GM21737 (cell line): ENCODE data around the gene FAR1.
"Not testable (repeated sequence)": the region's sequence is repeated elsewhere in the genome, so short reads cannot be mapped to it uniquely, and the experiment has no call there.

Experiments used
- ATAC-seq: cut with Tn5 transposase; IDR thresholded peaks from one replicate; pipeline ENCODE4 v1.9.1; 2021; ENCODE audit warnings: mild to moderate bottlenecking, moderate library complexity; ENCODE audit not compliant: unreplicated experiment

The FAR1 gene

GRCh38 chr11:13702071-13702470 lies 33.6 kb downstream of the FAR1 start:
- ATAC-seq = no peak

DNA sequence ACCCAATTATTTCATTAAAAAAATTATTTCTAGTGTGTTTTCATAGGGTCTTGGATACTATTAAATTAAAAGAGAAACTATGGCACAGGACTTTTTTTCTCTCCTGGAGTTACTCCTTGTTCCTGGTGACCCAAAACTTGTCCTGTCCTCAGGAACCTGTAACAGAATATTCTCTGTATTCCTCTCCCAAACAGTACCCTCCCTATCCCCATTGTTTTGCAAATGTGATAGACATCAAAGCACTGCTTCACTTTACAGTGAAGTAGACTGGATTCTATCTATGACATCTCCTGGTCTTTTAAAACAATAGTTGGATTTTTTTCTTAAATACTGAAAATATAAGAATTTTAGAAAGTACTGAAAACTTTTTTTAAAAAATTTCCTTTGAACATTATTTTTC lies 37.2 kb downstream of the FAR1 start:
- no peak for ATAC-seq

DNA sequence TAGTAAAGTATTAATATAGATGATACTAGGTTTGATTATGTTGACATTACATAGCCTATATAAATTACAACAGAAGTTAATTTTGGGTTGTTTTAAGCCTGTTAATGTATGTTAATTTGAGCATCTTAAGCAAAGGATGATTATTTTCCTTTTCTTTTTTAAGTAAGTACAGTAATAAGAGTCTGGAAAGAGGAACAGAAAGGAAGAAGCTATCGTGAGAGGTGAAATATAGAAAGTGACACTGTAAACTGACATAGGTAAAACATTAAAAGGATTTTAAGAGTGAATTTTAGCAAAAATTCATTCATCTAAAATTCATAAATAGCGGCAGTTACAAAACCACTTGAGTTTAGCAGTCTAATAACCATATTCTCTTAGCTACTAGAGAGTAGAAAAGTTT lies 45.5 kb downstream of the FAR1 start:
- ATAC-seq = no peak

- ATAC-seq = no peak
Observed at GRCh38 chr11:13717331-13717730, 48.9 kb downstream of the FAR1 start.

GRCh38 chr11:13718394-13718793 lies 49.9 kb downstream of the FAR1 start:
- no peak for ATAC-seq

DNA sequence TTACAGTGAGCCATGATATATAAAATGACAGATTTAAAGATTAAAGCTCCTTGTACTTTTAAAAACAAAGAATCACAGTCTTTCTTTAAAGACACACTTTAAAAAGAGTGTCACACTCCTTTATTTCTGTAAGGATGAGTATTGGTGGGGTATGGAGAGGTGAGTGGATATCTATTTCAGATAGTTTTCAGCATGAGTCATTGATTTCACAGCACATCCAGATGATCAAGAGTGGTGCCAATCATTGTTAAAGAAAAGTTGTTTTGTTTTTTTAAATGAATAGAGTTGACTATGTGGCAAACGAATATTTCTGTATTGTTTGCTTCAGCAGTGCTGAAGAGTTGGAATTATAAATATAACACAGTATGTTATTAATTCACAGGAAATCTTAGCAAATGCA lies 52.5 kb downstream of the FAR1 start:
- ATAC-seq = no peak

DNA sequence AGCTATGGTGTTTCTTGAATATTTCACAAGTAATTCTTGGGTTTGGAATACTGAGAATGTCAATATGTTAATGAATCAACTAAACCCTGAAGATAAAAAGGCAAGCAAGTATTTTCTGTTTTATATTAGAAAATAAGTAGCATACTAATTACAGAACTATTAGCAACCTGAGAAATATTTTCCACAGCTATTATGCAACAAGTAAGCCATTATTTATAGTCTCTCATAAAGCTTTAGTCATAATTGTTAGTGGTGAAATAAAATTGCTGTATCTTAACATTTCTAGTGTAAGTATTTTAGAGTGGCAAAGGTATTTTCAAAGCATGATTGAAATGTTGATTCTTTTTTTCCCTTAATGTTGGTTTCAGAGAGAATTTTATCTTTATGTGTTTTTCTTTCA lies 53.3 kb downstream of the FAR1 start:
- no peak for ATAC-seq

GRCh38 chr11:13726456-13726855 lies 58.0 kb downstream of the FAR1 start:
- ATAC-seq = no peak

DNA sequence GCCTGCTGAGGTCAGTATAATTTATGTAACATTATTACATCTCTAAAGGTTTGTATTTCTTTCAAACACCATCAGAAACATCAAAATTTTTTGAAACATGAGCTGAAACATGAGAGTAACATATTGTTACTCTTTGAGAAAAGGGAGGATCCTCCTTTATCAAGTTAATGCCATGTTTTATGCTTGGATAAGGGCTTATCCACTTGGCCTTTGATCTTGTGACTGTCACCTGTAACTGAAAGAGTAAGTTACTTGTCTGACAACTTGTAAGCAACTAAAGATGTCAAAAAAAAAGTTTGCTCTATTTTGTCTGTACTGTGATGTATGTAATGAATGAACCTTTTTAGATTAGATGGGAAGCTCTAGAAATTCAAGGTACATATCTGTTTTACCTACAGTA lies 59.6 kb downstream of the FAR1 start:
- ATAC-seq = no peak

DNA sequence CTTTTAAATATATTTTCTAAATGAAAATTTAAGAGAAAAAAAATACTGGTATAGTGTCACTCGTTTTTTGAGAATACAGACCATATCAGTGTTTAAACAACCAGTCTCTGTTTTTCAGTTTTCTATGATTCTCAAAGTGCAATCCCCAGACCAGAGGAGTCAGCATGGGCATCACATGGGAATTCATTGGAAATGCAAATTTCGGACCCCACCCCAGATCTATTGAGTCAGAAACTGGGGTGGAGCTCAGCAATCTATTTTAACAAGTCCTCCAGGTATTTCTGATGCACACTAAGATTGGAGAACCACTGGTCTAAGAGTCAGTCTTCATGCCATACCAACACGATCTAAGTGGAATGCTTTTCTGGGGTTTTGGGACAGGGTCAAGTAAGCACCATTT lies 66.1 kb downstream of the FAR1 start:
- ATAC-seq = no peak

- ATAC-seq = no peak
Observed at GRCh38 chr11:13745165-13745564, 76.7 kb downstream of the FAR1 start.

- not testable (repeated sequence) for ATAC-seq
Observed at GRCh38 chr11:13753316-13753715, 84.8 kb downstream of the FAR1 start.

GRCh38 chr11:13759050-13759449 lies 90.6 kb downstream of the FAR1 start:
- no peak for ATAC-seq

DNA sequence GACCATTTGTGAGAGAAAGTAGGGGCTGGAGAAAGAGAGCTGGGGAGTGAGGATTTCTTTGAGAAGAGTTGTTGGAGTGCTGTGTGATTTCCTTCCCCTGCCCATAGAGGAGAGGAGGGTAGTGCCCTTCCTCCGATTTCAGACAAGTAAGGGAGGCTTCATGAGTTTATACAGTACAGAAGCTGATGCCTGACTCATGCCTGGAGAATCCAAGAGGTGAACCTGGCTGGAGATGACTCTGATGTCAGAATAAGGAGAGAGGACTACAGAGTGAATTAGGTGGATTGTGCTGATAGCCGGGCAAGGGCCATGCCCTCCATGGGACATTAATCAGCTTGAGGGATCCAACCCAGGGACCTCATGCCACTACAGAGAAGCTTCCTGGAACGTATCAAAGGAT lies 91.6 kb downstream of the FAR1 start:
- no peak for ATAC-seq

DNA sequence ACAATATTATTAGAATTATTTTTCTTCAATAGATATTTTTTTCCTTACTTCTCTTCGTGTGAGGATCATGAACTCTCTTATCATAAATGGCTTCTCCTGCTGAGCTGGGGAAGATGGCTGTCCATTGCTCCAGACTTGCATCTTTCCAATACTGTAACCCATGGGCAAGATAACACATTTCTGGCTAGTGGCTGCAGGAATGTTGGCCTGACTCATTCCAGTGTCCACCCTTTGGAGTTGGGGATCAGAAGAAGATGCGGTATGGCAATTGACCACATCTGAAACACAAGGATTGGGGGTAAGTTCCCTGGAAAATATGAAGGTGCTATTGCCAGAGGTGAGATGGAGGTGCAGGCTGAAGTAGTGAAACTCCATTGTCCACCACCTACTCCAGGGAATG lies 92.8 kb downstream of the FAR1 start:
- no peak for ATAC-seq

DNA sequence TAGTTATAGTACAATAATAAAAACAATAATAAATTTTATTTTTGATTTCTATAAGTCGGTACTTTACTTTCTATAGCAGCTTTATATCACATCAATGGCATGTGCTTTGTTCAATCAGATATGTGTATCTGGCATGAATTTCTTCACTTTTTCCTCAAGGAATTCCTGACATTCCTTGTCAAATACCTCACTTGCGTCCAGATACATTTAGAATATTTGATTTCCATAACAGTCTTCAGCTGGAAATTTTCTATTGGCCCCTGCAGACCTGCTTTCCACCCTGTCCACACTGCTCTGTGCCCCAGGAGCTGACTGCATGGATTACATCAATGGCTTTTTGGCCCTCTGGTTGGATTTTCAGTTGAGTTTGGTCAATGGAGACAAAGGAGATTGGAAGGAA lies 93.2 kb downstream of the FAR1 start:
- no peak for ATAC-seq

GRCh38 chr11:13762718-13763117 lies 94.2 kb downstream of the FAR1 start:
- ATAC-seq = no peak

GRCh38 chr11:13763341-13763740 lies 94.9 kb downstream of the FAR1 start:
- no peak for ATAC-seq

GRCh38 chr11:13765886-13766285 lies 97.4 kb downstream of the FAR1 start:
- ATAC-seq = no peak

DNA sequence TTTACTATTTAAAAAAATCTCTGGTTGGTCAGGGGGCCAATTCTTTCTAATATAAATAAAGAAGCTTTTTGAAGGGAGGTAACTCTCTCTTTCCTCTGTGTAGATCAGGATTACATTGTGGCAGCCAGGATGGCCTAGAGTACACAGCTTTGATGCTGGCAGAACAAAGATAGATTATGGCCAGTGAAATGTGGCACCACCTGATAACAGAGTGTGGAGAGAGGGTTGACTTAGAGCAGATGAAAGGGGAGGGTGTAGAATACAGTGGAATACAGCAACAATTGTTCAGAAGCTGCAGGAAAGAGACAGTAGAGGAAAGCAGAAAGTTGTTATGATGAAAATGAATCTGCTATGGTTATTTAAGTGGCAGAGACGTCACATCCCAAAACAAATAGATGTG lies 99.0 kb downstream of the FAR1 start:
- no peak for ATAC-seq

- ATAC-seq = no peak
Observed at GRCh38 chr11:13769188-13769587, 100.7 kb downstream of the FAR1 start.

GRCh38 chr11:13771151-13771550 lies 102.7 kb downstream of the FAR1 start:
- ATAC-seq = no peak

DNA sequence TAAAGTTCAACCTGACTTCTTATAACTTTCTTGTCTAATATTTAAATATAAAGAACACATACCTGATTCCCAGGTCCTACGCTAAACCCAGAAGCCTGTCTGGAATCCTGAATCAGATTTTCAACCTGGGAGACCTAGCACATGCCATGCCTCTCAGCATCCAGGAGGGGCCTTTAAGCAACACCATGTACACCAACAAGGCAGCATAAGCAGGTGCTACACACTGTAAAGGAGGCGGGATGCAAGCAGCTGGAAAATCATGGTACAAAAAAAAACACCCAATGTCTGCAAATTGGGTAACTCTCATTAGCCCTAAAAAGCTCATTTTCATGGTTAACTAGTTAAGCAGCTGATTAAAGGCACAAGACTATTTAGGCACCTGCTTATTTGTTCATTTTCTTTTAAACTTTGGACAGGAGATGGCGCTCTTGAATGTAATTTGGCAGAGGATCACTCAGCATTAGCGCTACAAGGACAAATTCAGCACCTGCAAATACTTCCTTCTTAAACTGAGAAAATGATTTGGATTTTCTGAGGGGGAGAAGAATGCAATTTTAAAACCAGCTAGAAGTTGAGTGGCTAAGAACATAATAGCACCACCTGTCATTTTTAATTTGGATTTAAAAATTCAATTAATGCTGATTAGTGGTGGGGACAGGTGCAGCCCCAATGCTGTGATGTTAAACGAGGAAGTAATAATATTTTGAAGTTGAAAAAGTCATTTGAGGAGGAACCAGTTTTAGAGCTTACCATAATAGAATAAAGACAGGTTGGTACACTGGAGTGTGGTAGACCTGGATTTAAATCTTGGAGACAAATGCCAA lies 104.0 kb downstream of the FAR1 start:
- no peak for ATAC-seq
